ENCODE results near the gene KLK14.

KLK14 gene

DNA sequence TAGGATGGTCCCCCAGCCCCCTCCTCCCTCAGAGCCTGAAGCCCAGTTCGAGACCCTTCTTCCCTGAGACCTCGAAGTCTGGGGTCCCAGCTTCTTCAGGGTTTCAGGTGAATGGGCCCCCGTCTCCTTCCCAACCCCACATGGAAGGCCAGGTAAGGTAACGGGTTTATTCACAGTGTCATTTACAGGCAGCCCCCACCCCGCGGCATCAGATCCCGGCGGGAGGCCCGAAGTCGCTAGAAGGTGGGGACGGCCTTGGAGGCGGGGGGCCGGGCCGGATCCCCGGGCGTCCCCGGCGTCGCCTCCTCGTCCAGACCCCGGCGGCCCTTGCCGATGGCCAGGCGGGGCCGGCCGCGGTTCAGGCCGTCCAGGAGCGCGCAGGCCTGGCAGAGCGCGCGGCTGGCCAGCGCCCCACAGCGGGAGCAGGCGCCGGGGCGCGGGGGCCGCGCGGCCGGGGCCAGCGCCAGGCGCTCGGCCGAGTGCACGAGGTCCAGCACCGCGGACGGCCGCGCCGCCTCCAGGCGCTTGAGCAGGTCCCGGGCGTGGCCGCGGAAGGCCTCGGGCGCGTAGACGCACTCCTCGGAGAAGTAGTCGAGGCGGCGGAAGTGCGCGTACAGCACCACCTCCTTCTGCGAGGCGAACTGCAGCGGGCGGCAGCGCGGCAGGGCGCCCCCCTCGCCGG lies 15.8 kb upstream of the KLK14 start:
- Mint-ChIP-seq H3K4me3 (no peak overlapping the region), H3K9me3 (no peaks in the 10 kb centered on the region), H3K4me1 (peaks cover 12% of the 10 kb centered on the region), H3K27ac (no peak overlapping the region), H3K27me3 (ENCODE audit: low read depth, poor library complexity) (peaks cover 9% of the 10 kb centered on the region), H3K36me3 (ENCODE audit: low read depth) (peaks cover 13% of the 10 kb centered on the region)
- DNase-seq, result no peak
- TF ChIP-seq, protein P1, sequence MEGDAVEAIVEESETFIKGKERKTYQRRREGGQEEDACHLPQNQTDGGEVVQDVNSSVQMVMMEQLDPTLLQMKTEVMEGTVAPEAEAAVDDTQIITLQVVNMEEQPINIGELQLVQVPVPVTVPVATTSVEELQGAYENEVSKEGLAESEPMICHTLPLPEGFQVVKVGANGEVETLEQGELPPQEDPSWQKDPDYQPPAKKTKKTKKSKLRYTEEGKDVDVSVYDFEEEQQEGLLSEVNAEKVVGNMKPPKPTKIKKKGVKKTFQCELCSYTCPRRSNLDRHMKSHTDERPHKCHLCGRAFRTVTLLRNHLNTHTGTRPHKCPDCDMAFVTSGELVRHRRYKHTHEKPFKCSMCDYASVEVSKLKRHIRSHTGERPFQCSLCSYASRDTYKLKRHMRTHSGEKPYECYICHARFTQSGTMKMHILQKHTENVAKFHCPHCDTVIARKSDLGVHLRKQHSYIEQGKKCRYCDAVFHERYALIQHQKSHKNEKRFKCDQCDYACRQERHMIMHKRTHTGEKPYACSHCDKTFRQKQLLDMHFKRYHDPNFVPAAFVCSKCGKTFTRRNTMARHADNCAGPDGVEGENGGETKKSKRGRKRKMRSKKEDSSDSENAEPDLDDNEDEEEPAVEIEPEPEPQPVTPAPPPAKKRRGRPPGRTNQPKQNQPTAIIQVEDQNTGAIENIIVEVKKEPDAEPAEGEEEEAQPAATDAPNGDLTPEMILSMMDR (IDR thresholded peaks at IDR 0.05), result no peak

DNA sequence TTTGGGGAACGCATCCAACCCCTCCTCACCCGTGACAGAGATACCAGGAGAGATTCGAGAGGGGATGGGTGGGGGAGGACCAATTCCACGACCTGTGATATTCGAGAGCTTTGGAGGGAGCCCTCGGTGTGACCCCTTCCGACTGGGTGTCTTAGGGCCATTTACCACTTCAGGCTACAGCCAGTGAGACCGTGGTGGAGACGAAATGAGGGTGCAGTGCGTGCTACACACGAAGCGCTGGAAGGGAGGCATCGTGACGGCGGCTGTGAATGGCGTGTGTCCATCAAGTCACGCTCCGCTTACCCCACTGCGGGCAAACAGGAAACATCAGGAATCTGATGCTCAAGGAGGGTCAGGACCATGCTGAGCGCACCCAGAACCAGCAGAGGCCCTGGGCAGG lies 15.1 kb upstream of the KLK14 start:
- TF ChIP-seq, protein P1 (IDR thresholded peaks at IDR 0.05), result no peak

DNA sequence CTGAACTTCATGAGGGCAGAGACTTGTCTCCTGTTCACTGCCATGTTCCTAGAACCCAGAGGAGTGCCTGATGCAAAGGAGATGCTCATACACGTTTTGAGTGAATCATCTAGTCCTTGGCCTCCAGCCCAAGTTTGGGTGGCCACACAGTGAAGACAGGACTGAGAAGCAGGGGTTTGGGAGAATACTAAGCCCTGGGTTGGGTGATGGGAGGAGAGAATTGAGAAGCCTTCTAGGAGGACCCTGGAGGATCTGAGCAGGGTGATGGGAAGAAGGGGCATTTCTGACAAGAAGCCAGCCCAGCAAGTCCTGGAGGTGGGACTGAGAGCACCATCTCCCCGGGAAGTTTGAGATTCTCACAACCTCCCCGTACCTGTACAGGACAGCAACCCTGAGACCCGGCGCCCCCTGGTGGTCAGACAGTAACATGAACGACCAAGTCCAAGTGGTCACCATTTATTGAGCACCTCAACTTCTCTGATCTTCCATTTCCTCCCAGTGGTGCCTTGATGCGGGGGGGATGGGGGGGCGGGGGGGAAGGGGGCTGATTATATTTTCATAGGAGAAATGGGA lies 14.6 kb upstream of the KLK14 start:
- TF ChIP-seq, protein P1 (IDR thresholded peaks at IDR 0.05), result peak; percentile 48
- Mint-ChIP-seq H3K9me3 (no peaks in the 10 kb centered on the region), H3K27me3 (ENCODE audit: low read depth, poor library complexity) (peaks cover 11% of the 10 kb centered on the region), H3K36me3 (ENCODE audit: low read depth) (peaks cover under 1% of the 10 kb centered on the region), H3K4me1 (peaks cover 17% of the 10 kb centered on the region), H3K4me3 (no peak overlapping the region), H3K27ac (no peak overlapping the region)
- peak; percentile 87 for DNase-seq

More for the DNA sequence above, 15.1 kb upstream of the KLK14 start:
- H3K9me3 Mint-ChIP-seq, result no peaks in the 10 kb centered on the region
- DNase-seq, result no peak
- H3K4me3 Mint-ChIP-seq, result no peak overlapping the region
- H3K4me1 Mint-ChIP-seq, result peaks cover 17% of the 10 kb centered on the region
- H3K27me3 Mint-ChIP-seq (ENCODE audit: low read depth, poor library complexity), result peaks cover 11% of the 10 kb centered on the region
- H3K36me3 Mint-ChIP-seq (ENCODE audit: low read depth), result peaks cover 6% of the 10 kb centered on the region
- H3K27ac Mint-ChIP-seq, result no peak overlapping the region

DNA sequence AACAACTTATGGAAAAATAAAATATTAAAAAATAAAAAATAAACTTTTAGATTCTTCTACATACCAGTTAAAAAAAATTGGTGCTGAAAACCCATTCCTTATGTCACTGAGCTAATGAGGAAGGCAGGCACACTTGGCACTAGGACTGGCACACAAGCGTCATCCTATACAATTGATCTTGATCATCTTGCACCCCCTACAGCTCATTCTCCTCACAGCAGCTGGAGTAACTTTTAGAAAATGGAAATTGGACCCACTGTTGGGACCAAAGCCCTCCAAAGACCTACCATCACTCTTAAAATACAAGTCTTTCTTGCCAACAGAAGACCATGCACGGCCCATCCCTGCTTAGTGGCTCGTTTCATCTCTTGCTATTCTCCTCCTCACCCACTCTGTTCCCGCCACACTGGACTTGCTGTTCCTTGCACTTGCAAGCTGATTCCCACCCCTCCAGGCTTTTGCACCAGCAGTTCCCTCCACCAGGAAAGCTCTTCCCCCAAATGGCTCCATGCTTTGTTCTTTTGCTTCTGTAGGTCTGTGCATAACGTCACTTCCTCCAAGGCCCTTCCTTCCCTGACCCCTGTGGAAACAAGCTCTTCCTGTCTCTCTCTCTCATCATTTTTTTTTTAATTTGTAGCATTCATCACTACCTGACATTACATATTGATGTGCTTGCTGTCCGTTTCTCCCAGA lies 13.9 kb upstream of the KLK14 start:
- H3K27ac Mint-ChIP-seq, result no peak overlapping the region
- no peaks in the 10 kb centered on the region for H3K36me3 Mint-ChIP-seq (ENCODE audit: low read depth)
- H3K4me3 Mint-ChIP-seq, result no peak overlapping the region
- no peaks in the 10 kb centered on the region for H3K9me3 Mint-ChIP-seq
- TF ChIP-seq, protein P1 (IDR thresholded peaks at IDR 0.05), result peak; percentile 16
- peaks cover 11% of the 10 kb centered on the region for H3K27me3 Mint-ChIP-seq (ENCODE audit: low read depth, poor library complexity)
- H3K4me1 Mint-ChIP-seq, result peaks cover 17% of the 10 kb centered on the region
- no peak for DNase-seq

DNA sequence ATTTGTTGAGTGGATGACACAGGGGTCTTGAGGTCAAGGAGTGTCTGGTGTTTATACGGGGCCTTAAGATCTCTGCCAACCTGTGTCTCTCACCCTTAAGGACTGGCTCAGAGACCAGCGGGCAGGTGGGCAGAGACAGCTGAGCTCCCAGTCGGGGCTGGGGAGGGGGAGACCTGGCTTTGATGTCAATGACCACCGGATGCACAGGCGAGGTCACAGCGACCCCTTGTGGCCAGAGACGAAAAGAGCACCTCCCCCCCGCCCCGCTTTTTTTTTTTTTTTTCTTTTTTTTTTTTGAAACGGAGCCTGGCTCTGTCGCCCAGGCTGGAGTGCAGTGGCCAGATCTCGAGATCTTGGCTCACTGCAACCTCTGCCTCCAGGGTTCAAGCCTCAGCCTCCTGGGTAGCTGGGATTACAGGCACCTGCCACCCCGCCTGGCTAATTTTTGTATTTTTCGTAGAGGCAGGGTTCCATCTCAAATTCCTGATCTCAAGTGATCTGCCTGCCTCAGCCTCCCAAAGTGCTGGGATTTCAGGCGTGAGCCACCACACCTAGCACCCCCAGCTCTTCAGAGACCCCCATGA lies 12.1 kb upstream of the KLK14 start:
- Mint-ChIP-seq H3K36me3 (ENCODE audit: low read depth) (no peaks in the 10 kb centered on the region), H3K9me3 (no peaks in the 10 kb centered on the region), H3K27ac (no peak overlapping the region), H3K4me3 (no peak overlapping the region), H3K27me3 (ENCODE audit: low read depth, poor library complexity) (peaks cover 7% of the 10 kb centered on the region), H3K4me1 (peaks cover 17% of the 10 kb centered on the region)
- peak; percentile 80 for DNase-seq
- TF ChIP-seq, protein P1 (IDR thresholded peaks at IDR 0.05), result peak; percentile 80

Measured in nephron progenitor cell (in vitro differentiated cells).